Stimulated activated naive CD4-positive, alpha-beta T cell treated with Interleukin-2 at 50 U/mL for 16 hours (primary cell): ENCODE results near the gene TUT4.

Experiments used
- DNase-seq: peaks from one replicate; lab custom pipeline; 2025; lab: John Stamatoyannopoulos, UW

Gene TUT4

GRCh38 chr1:52403566-52404115 is 149.3 kb downstream of the TUT4 start:
- peak; percentile 36 for DNase-seq

- DNase-seq: no peak
Observed at GRCh38 chr1:52402860-52403240, 150.0 kb downstream of the TUT4 start.

GRCh38 chr1:52400131-52400530 is 152.8 kb downstream of the TUT4 start:
- DNase-seq: no peak

- DNase-seq: no peak
Observed at GRCh38 chr1:52399629-52400028, 153.3 kb downstream of the TUT4 start.

- DNase-seq: no peak
Observed at GRCh38 chr1:52393174-52393573, 159.7 kb downstream of the TUT4 start.

- no peak for DNase-seq
Observed at GRCh38 chr1:52386458-52386857, 166.4 kb downstream of the TUT4 start.

GRCh38 chr1:52385376-52385775 is 167.5 kb downstream of the TUT4 start:
- DNase-seq: no peak
